ENCODE results near the gene MFSD1.

The MFSD1 gene

DNA sequence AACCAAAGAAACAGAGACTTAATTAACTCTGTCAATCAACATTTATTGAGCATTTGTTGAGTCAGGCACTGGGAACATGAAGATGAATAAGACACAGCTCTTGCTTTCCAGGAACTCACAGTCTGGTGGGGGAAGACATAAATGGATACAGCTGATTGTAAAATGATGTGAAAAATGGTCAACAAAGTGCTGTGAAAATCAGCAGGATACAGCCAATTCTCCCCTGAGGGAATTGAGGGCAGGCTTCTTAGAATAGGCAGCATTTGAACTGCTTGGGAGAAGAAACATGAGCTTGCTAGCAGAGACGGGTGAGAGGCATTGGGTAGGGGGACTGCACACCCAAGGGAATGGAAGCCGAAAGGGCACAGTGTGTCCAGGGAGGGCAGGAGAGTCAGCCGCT lies 41.1 kb downstream of the MFSD1 start:
- Histone ChIP-seq H3K9ac (ENCODE audit: low read depth, low read length) (no peak overlapping the region), H3K36me3 (ENCODE audit: control insufficient read depth, insufficient read depth, low read length) (no peaks in the 10 kb centered on the region), H3K27ac (ENCODE audit: low read depth, low read length) (no peak overlapping the region), H3K9me3 (ENCODE audit: control insufficient read depth, insufficient read depth, low read length) (no peaks in the 10 kb centered on the region), H3K4me1 (ENCODE audit: control insufficient read depth, insufficient read depth, low read length) (no peaks in the 10 kb centered on the region), H3K4me3 (ENCODE audit: low read depth, low read length) (no peak overlapping the region), H3K27me3 (ENCODE audit: control insufficient read depth, insufficient read depth, low read length) (no peaks in the 10 kb centered on the region)

DNA sequence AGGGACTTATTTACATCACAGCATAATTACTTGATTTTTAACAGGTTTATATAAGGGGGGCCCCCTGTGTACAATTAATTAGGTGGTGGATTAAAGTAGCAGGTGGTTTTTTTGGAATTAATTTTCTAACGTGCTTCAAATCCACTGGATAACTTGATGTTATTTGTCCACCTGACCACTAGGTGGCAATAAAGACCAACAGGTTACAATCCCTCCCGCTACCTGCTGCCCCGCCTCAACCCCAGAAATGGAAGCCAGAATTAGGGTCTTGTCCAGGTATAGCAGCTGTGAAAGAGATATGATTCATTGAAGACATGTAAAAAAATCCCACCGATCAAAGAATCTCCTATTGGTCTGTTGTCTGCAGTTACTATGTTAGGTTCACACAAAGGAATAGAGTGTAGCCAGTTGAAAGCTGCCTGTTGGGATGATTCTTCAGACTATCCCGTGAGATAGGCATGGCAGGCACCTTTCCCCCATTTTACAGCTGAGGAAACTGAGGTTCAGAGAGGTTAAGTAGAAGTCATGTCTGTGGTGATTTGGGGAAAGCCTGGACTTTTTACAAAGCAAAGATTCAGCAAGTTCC lies 44.0 kb downstream of the MFSD1 start:
- no peaks in the 10 kb centered on the region for H3K9me3 ChIP-seq (ENCODE audit: control insufficient read depth, insufficient read depth, low read length)
- H3K4me3 ChIP-seq (ENCODE audit: low read depth, low read length) = no peak overlapping the region
- H3K4me1 ChIP-seq (ENCODE audit: control insufficient read depth, insufficient read depth, low read length) = no peaks in the 10 kb centered on the region
- no peaks in the 10 kb centered on the region for H3K27me3 ChIP-seq (ENCODE audit: control insufficient read depth, insufficient read depth, low read length)
- no peak overlapping the region for H3K27ac ChIP-seq (ENCODE audit: low read depth, low read length)
- H3K9ac ChIP-seq (ENCODE audit: low read depth, low read length) = no peak overlapping the region
- no peaks in the 10 kb centered on the region for H3K36me3 ChIP-seq (ENCODE audit: control insufficient read depth, insufficient read depth, low read length)

DNA sequence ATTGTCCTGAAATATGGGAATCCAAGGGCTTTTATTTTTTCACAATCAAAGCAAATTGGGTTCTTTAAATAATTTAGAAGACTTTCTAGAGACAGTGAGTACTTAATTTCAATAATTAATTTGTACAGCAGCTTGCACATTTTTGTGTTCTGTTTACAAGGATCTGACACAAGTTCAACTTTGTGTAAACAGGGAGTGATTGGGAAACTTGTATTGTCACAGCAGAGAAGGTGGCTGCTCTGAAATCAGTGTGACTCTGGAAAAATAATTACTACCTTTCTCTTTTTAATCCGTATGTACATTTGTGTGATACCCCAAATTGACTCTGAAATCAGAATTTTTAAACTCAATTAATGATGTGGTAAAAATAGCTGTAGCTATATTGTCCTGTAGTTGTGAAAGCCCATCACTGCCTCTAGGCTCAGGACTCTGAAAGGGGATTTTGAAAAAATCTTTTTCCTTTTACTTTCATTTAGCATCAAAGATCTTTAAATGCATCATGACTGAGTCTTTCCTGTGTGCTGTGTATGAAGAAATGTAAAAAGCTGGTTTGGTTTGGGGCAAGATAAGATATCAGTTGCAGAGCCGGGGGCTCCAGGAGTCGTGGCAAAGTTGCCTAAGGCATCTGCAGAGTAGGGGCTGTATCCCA lies 45.1 kb downstream of the MFSD1 start:
- Histone ChIP-seq H3K9me3 (ENCODE audit: control insufficient read depth, insufficient read depth, low read length) (no peaks in the 10 kb centered on the region), H3K27ac (ENCODE audit: low read depth, low read length) (no peak overlapping the region), H3K9ac (ENCODE audit: low read depth, low read length) (no peak overlapping the region), H3K36me3 (ENCODE audit: control insufficient read depth, insufficient read depth, low read length) (no peaks in the 10 kb centered on the region), H3K4me1 (ENCODE audit: control insufficient read depth, insufficient read depth, low read length) (no peaks in the 10 kb centered on the region), H3K27me3 (ENCODE audit: control insufficient read depth, insufficient read depth, low read length) (no peaks in the 10 kb centered on the region), H3K4me3 (ENCODE audit: low read depth, low read length) (no peak overlapping the region)

DNA sequence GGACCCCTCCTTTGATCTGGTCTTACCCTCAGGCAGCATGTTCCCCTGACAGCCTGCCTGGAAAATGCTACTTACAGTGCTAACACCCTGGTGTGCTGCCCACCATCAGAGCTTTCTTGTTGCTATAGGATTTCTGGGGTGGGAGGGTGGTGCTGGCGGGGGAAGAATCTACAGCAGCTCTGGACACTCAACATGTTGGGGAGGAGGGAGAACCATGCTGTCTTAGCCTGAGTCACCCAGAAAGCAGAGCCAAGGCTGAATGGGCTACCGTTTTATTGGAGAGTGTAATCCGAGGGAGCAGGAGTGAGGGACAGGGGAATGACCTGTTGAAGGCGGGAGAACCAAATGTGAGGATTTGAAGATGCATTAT lies 45.6 kb downstream of the MFSD1 start:
- Histone ChIP-seq H3K9me3 (ENCODE audit: control insufficient read depth, insufficient read depth, low read length) (no peaks in the 10 kb centered on the region), H3K27ac (ENCODE audit: low read depth, low read length) (no peak overlapping the region), H3K27me3 (ENCODE audit: control insufficient read depth, insufficient read depth, low read length) (no peaks in the 10 kb centered on the region), H3K9ac (ENCODE audit: low read depth, low read length) (no peak overlapping the region), H3K36me3 (ENCODE audit: control insufficient read depth, insufficient read depth, low read length) (no peaks in the 10 kb centered on the region), H3K4me1 (ENCODE audit: control insufficient read depth, insufficient read depth, low read length) (no peaks in the 10 kb centered on the region), H3K4me3 (ENCODE audit: low read depth, low read length) (no peak overlapping the region)

DNA sequence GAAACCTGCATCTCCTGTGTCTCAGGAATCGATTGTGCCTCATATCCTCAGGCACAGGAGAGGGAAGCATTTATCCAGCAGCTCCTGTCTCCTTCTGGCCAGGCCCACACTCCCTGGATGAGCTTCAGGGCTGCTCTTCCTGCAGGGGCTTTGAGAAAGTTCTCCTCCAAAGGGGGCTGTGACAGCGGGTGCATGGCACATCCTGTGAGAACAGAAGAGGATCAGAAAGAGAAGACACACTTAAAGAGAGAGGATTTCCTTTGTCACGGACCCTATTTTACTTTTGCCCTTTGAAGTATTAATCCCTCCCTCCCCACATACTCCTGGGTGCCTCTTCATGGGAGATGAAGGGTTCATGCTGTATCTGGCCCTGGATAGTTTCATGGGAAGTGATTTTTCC lies 46.0 kb downstream of the MFSD1 start:
- Histone ChIP-seq H3K4me1 (ENCODE audit: control insufficient read depth, insufficient read depth, low read length) (no peaks in the 10 kb centered on the region), H3K9me3 (ENCODE audit: control insufficient read depth, insufficient read depth, low read length) (no peaks in the 10 kb centered on the region), H3K9ac (ENCODE audit: low read depth, low read length) (no peak overlapping the region), H3K36me3 (ENCODE audit: control insufficient read depth, insufficient read depth, low read length) (no peaks in the 10 kb centered on the region), H3K4me3 (ENCODE audit: low read depth, low read length) (no peak overlapping the region), H3K27me3 (ENCODE audit: control insufficient read depth, insufficient read depth, low read length) (no peaks in the 10 kb centered on the region), H3K27ac (ENCODE audit: low read depth, low read length) (no peak overlapping the region)

DNA sequence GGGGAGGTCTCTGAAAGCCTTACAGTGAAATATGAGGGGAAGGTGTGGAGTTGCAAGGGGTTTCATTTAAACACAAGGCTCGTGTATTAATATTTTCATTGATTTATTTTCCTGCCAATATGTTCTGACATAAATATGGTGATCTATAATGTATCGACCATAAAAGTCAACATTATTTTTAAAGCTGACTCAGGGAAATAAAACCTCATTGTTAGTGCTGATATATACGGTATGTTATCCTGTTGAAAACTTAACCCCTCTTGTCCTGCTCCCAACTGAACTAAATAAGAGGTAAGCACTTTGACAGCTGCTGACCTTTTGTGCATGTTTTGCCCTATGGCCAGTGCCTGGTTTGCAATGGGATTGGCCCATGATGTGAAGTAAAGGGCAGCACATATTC lies 47.9 kb downstream of the MFSD1 start:
- Histone ChIP-seq H3K27me3 (ENCODE audit: control insufficient read depth, insufficient read depth, low read length) (no peaks in the 10 kb centered on the region), H3K9ac (ENCODE audit: low read depth, low read length) (no peak overlapping the region), H3K9me3 (ENCODE audit: control insufficient read depth, insufficient read depth, low read length) (no peaks in the 10 kb centered on the region), H3K36me3 (ENCODE audit: control insufficient read depth, insufficient read depth, low read length) (no peaks in the 10 kb centered on the region), H3K4me3 (ENCODE audit: low read depth, low read length) (no peak overlapping the region), H3K27ac (ENCODE audit: low read depth, low read length) (no peak overlapping the region), H3K4me1 (ENCODE audit: control insufficient read depth, insufficient read depth, low read length) (no peaks in the 10 kb centered on the region)

DNA sequence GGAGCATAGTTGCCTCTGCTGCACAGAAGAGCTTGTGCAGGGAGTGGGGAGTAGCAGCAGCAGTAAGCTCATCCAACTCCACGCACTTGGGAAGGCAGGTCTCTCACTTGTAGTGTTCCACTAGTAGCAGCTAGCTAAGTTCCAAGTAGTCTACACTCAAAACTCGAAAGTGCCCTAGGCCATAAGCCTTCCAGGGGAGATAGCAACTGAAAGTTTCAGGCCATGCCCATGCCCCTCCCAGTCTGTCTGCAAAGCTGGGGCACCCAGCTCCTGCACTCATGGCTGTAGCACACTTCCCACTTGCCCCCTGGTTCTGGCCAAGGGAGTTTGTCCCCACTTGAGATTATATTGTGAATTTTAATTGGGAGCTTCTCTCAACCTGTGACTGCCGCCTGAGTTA lies 57.5 kb downstream of the MFSD1 start:
- Histone ChIP-seq H3K9ac (ENCODE audit: low read depth, low read length) (no peak overlapping the region), H3K4me1 (ENCODE audit: control insufficient read depth, insufficient read depth, low read length) (no peaks in the 10 kb centered on the region), H3K4me3 (ENCODE audit: low read depth, low read length) (no peak overlapping the region), H3K36me3 (ENCODE audit: control insufficient read depth, insufficient read depth, low read length) (no peaks in the 10 kb centered on the region), H3K9me3 (ENCODE audit: control insufficient read depth, insufficient read depth, low read length) (no peaks in the 10 kb centered on the region), H3K27me3 (ENCODE audit: control insufficient read depth, insufficient read depth, low read length) (no peaks in the 10 kb centered on the region), H3K27ac (ENCODE audit: low read depth, low read length) (no peak overlapping the region)

DNA sequence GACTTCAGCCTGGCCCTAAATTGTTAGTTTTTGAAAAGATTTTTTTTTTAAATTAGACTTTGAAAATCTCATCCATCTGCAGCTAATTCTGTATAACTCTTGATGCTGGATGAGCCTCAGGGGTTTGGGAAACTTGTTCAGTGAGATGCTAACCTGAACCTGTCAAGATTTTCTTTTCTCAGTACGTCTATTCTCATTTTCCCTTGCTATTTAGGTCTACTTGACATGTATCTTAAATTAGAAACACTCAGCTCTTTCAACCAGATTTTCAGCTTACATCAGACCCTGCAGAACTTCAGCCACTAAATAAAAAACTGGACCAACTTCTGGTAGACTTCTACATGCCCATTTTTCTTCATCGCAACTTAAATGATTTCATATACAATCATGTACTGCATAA lies 61.4 kb downstream of the MFSD1 start:
- Histone ChIP-seq H3K9me3 (ENCODE audit: control insufficient read depth, insufficient read depth, low read length) (no peaks in the 10 kb centered on the region), H3K36me3 (ENCODE audit: control insufficient read depth, insufficient read depth, low read length) (no peaks in the 10 kb centered on the region), H3K4me1 (ENCODE audit: control insufficient read depth, insufficient read depth, low read length) (no peaks in the 10 kb centered on the region), H3K27me3 (ENCODE audit: control insufficient read depth, insufficient read depth, low read length) (no peaks in the 10 kb centered on the region), H3K4me3 (ENCODE audit: low read depth, low read length) (no peak overlapping the region), H3K9ac (ENCODE audit: low read depth, low read length) (no peak overlapping the region), H3K27ac (ENCODE audit: low read depth, low read length) (no peak overlapping the region)

DNA sequence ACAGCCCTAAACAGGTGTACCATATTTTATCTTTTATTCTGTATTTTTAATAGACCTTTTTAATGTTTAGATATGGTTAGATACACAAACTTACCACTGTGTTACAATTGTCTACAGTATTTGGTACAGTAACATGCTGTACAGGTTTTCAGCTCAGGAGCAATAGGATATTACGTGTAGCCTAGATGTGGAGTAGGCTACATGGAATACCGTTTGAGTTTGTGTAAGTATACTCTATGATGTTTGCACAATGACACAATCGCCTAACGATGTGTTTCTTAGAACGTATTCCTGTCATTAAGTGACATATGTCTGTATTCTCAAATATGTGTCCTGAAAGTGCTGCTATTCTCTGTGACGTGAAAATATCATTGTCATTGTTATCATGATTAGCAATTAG lies 62.6 kb downstream of the MFSD1 start:
- Histone ChIP-seq H3K4me3 (ENCODE audit: low read depth, low read length) (no peak overlapping the region), H3K9me3 (ENCODE audit: control insufficient read depth, insufficient read depth, low read length) (no peaks in the 10 kb centered on the region), H3K9ac (ENCODE audit: low read depth, low read length) (no peak overlapping the region), H3K27me3 (ENCODE audit: control insufficient read depth, insufficient read depth, low read length) (no peaks in the 10 kb centered on the region), H3K4me1 (ENCODE audit: control insufficient read depth, insufficient read depth, low read length) (no peaks in the 10 kb centered on the region), H3K27ac (ENCODE audit: low read depth, low read length) (no peak overlapping the region), H3K36me3 (ENCODE audit: control insufficient read depth, insufficient read depth, low read length) (no peaks in the 10 kb centered on the region)

DNA sequence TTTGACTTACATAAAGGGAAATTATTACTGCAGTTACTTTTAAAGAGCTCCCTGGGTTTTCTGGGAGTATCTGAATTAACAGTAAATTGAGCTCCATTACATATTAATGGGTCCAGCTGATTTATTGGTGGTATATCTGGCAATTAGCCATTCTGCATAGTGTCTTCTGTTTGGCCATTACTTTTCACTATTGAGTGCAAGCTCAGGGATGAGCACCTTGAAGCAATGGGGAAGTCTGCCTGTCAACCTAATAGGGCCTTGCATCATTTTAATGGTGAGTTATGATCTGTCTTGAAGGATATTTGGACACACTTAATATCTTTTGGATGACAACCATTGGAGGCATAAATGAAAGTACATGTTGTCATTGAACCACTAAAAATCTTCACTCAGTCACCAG lies 73.8 kb downstream of the MFSD1 start:
- Histone ChIP-seq H3K27ac (ENCODE audit: low read depth, low read length) (no peak overlapping the region), H3K36me3 (ENCODE audit: control insufficient read depth, insufficient read depth, low read length) (no peaks in the 10 kb centered on the region), H3K9me3 (ENCODE audit: control insufficient read depth, insufficient read depth, low read length) (no peaks in the 10 kb centered on the region), H3K4me3 (ENCODE audit: low read depth, low read length) (no peak overlapping the region), H3K9ac (ENCODE audit: low read depth, low read length) (no peak overlapping the region), H3K27me3 (ENCODE audit: control insufficient read depth, insufficient read depth, low read length) (no peaks in the 10 kb centered on the region), H3K4me1 (ENCODE audit: control insufficient read depth, insufficient read depth, low read length) (no peaks in the 10 kb centered on the region)

All from HUES48 (cell line).